Esophagus (tissue), 2 donors: Measurements from ENCODE around the gene CDK3. TPM values are rescaled to one million over a fixed set of nuclear protein-coding genes. Genes with fewer than 3 reads are reported as not detected.

ENCODE experiments used
- H3K27ac ChIP-seq, 2 donors: one replicate each; pipeline ENCODE4 v1.5.1; 2013; ENCODE audit warnings: low read depth in 2 of 2, mild to moderate bottlenecking in 2 of 2, inconsistent platforms in 1 of 2, low read length in 1 of 2, moderate library complexity in 1 of 2
- H3K27me3 ChIP-seq, 2 donors: one replicate each; pipeline ENCODE4 v1.6.1; 2013; ENCODE audit warnings: low read length in 2 of 2, control low read depth in 1 of 2, mild to moderate bottlenecking in 1 of 2; ENCODE audit not compliant: insufficient read depth in 2 of 2, control insufficient read depth in 1 of 2
- H3K36me3 ChIP-seq, 2 donors: one replicate each; pipeline ENCODE4 v1.6.1; 2013; ENCODE audit warnings: low read length in 1 of 2; ENCODE audit not compliant: control insufficient read depth in 2 of 2, insufficient read depth in 2 of 2
- H3K4me1 ChIP-seq, 2 donors: one replicate each; pipeline ENCODE4 v1.6.1; 2013; ENCODE audit warnings: low read length in 1 of 2; ENCODE audit not compliant: control insufficient read depth in 2 of 2, insufficient read depth in 2 of 2
- H3K4me3 ChIP-seq, 2 donors: one replicate each; pipeline ENCODE4 v1.5.1; 2013; ENCODE audit warnings: low read length in 2 of 2, mild to moderate bottlenecking in 2 of 2, low read depth in 1 of 2, moderate library complexity in 1 of 2
- H3K9me3 ChIP-seq, 2 donors: one replicate each; pipeline ENCODE4 v1.6.1; 2013; ENCODE audit warnings: mild to moderate bottlenecking in 2 of 2, low read depth in 1 of 2, low read length in 1 of 2, moderate library complexity in 1 of 2; ENCODE audit not compliant: control insufficient read depth in 2 of 2, insufficient read depth in 1 of 2
- WGBS, 2 donors: extraction: QIAGEN DNeasy Blood & Tissue Kit; methylation state at CpG; one replicate each; pipeline ENCODE4 v1.1.7; 2013; 5-methylcytosine and 5-hydroxymethylcytosine counted together
- polyA plus RNA-seq, 2 donors: library from polyadenylated mRNA; stranded (reverse); fragments of 200-250 nt; gene quantifications; one replicate each; pipeline ENCODE4 v1.2.3, GENCODE V29; 2013
- donor health status: healthy with polysubstance abuse.
- donor health status: Bipolar disorder and iron deficiency.

Gene CDK3
- polyA plus RNA-seq, 2 donors: 6.5 to 16.2 TPM

DNA sequence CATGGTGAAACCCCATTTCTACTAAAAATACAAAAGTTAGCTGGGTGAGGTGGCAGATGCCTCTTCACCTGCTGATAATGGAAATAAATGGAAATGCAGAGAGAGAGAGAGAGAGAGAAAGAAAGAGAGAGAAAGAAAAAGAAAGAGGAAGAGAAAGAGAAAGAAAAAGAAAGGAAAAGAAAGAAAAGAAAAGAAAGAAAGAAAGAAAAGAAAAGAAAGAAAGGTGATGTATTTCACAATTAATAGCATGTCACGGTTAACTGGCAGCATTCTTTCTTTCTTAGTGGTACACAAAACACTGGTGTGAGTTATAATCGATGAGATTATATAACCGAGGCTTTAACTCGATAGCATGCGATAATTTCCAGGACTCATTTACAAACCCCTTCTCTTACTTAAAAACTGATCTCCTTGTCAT lies 24.9 kb upstream of the CDK3 start:
- no peaks in the 10 kb centered on the region for H3K9me3 ChIP-seq
- no peaks in the 10 kb centered on the region for H3K36me3 ChIP-seq
- no peaks in the 10 kb centered on the region for H3K4me1 ChIP-seq
- H3K27ac ChIP-seq: peak overlapping the region in 1 of 2 donors; percentile 22
- no peaks in the 10 kb centered on the region for H3K27me3 ChIP-seq
- 42 to 46% methylated on average over 5 of the region's 5 CpGs for WGBS, 2 donors
- H3K4me3 ChIP-seq: peak overlapping the region in 1 of 2 donors; percentile 46

DNA sequence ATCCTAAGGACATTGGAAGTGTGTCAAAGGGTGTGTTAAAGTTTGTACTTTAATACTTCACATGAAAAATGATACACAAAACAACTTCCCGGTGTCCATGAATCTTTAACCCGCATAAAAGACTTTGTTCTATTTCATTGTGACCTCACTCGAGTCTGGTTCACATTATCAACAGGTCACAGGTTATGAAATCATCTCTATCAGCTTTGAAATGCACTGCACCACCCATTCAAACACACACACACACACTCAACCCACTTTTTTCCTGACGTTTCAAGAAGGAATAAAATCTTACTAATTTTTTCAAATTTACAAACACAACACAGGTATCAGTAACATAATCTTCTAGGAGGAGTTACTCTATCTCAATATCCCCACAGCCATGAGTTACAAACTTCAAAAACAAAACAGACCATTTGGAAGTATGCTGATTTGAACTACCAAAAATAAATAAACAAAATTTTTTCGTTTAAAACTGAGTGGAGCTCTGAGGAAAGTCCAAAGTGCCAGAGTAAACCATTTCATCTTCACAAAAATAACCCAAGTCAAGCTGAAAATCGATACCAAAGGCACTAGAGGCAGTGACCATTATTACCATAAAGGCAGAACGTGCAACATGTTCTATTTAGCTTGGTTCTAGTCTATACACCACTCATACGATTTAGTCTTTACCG lies 24.3 kb upstream of the CDK3 start:
- no peaks in the 10 kb centered on the region for H3K9me3 ChIP-seq
- no peaks in the 10 kb centered on the region for H3K36me3 ChIP-seq
- H3K27me3 ChIP-seq: no peaks in the 10 kb centered on the region
- no peaks in the 10 kb centered on the region for H3K4me1 ChIP-seq
- WGBS, 2 donors: 44 to 47% methylated on average over 9 of the region's 9 CpGs
- H3K27ac ChIP-seq: no peak overlapping the region
- peak overlapping the region in 1 of 2 donors; percentile 46 for H3K4me3 ChIP-seq

DNA sequence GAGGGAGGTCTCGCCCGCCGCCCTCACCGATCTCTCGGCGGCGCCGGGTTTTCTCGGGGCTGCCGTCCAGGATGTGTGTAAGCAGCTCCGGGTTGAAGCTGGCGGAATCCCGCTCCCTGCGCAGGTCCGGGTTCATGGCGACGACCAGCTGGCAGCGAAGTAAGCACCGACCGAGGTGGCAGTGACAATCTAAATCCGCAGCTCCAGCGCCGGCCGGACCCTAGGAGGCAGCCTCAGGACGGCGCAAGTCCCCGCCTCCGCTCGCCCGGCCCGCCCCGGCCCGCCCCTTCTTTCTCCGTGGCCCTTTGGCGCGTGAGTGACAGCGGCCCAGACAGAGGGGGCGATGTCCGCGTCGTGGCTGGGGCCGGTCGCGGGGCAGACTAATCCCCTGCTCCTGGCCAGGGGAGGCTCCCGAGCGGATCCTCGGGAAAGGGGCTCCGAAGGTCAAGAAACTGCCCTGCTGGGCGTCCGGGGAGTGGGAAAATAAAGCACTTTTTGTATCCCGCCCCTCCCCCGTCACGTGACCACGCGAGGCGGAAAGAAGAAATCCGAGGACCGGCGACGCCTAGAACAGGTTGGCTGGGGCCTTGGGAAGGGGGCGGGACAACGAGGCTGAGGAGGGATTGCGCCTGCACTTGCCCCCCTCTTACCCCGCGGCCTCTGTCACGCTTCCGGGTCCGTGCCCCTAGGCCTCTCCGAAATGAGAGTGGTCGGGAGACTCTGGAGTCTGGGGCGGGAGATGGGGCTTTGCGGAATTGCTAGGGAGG lies 21.5 kb upstream of the CDK3 start, which contains the start of the genes ACOX1 and TEN1:
Gene ACOX1 (minus strand): TSS at position 229 of the 767 bp plus-strand sequence. CDS start 93 bp downstream, at position 136.
Gene TEN1 (plus strand): TSS at position 303 of the 767 bp plus-strand sequence. CDS start 6,953 bp downstream, outside the sequence.
- H3K4me1 ChIP-seq: no peaks in the 10 kb centered on the region

DNA sequence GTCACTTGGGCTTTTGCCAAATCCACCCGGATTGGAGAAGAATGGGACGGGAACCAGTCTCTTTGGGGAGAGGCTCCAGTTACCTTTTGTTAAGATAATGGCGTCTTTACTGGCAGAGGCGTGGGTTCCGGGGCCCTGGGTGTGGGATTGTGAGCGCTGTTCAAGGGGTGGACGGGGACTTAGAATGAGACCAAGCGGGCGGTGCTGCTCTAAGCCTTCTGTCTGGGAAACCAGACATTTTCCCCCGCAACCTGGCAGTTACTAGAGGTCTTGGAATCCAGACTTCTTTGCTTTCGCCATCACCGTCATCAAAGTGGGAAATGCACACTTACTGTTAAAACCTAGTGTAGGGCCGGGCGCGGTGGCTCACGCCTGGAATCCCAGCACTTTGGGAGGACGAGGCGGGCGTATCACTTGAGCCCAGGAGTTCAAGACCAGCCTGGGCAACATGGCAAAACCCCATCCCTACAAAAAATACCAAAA lies 20.9 kb upstream of the CDK3 start:
- WGBS, 2 donors: 4% methylated on average over 19 of the region's 19 CpGs
- H3K27me3 ChIP-seq: no peaks in the 10 kb centered on the region
- H3K27ac ChIP-seq: peak overlapping the region; percentile 90 to 100
- H3K4me3 ChIP-seq: peak overlapping the region; percentile 75 to 99
- H3K9me3 ChIP-seq: no peaks in the 10 kb centered on the region
- no peaks in the 10 kb centered on the region for H3K4me1 ChIP-seq
- no peaks in the 10 kb centered on the region for H3K36me3 ChIP-seq

More for the DNA sequence above, 21.5 kb upstream of the CDK3 start, which contains the start of the genes ACOX1 and TEN1:
- Histone ChIP-seq H3K36me3 (no peaks in the 10 kb centered on the region), H3K27ac (peak within 1 kb of the TSS; percentile 90 to 100), H3K9me3 (no peaks in the 10 kb centered on the region), H3K27me3 (no peaks in the 10 kb centered on the region), H3K4me3 (peak within 1 kb of the TSS; percentile 75 to 99)
- WGBS, 2 donors: 0% methylated on average over 71 to 72 of the region's 72 CpGs

DNA sequence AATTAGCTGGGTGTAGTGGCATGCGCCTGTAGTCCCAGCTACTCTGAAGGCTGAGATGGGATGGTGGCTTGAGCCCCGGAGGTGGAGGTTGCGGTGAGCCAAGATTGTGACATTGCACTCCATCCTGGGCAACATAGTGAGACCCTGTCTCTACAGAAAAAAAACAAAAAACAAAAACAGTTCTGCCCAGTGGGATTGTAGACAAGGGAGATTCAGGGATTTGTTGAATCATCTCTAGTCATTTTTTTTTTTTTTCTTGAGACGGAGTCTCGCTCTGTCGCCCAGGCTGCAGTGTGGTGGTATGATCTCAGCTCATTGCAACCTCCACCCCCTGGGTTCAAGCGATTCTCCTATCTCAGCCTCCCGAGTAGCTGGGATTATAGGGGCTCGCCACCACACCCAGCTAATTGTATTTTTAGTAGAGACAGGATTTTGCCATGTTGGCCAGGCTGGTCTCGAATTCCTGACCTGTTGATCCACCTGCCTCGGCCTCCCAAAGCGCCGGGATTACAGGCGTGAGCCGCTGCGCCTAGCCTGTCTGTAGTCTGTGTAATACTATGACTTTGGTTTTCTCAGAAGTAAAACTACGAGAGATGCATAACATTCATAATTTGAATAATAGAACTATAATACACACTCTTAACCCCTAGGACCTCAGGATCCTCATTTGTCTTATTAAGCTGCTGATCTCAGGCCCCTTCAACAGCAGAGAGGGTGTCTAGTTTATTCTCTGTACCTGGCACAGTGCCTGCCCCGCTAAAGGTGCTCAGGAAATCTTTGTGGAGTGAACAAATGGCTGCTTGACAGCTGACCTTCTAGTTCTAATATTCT lies 20.3 kb upstream of the CDK3 start:
- no peaks in the 10 kb centered on the region for H3K9me3 ChIP-seq
- H3K27me3 ChIP-seq: no peaks in the 10 kb centered on the region
- no peaks in the 10 kb centered on the region for H3K36me3 ChIP-seq
- 75 to 82% methylated on average over 18 of the region's 18 CpGs for WGBS, 2 donors
- peak overlapping the region; percentile 75 to 99 for H3K4me3 ChIP-seq
- no peaks in the 10 kb centered on the region for H3K4me1 ChIP-seq
- H3K27ac ChIP-seq: peak overlapping the region; percentile 90 to 100

DNA sequence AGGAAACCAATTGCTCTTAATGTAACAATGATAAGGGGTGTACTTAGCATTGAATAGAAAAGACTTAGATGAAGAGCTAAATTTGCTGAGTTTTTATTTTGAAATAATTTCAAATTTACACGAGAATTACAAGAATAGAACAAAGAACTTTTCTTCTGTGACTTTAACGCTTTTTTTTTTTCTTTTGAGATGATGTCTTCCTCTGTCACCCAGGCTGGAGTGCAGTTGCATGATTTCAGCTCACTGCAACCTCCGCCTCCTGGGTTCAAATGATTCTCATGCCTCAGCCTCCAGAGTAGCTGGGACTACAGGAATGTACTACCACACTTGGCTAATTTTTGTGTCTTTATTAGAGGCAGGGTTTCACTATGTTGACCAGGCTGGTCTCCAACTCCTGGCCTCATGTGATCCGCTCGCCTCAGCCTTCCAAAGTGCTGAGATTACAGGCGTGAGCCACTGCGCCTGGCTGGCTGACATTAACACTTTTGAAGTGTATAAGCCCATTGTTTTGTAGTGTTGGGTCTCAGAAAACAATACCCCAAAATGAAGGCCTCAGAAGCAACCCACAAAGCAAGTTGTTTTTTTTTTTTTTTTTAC lies 19.5 kb upstream of the CDK3 start:
- peak overlapping the region in 1 of 2 donors; percentile 100 for H3K27ac ChIP-seq
- H3K4me1 ChIP-seq: no peaks in the 10 kb centered on the region
- WGBS, 2 donors: 87 to 93% methylated on average over 7 of the region's 7 CpGs
- no peaks in the 10 kb centered on the region for H3K9me3 ChIP-seq
- H3K4me3 ChIP-seq: no peak overlapping the region
- H3K36me3 ChIP-seq: no peaks in the 10 kb centered on the region
- H3K27me3 ChIP-seq: no peaks in the 10 kb centered on the region

DNA sequence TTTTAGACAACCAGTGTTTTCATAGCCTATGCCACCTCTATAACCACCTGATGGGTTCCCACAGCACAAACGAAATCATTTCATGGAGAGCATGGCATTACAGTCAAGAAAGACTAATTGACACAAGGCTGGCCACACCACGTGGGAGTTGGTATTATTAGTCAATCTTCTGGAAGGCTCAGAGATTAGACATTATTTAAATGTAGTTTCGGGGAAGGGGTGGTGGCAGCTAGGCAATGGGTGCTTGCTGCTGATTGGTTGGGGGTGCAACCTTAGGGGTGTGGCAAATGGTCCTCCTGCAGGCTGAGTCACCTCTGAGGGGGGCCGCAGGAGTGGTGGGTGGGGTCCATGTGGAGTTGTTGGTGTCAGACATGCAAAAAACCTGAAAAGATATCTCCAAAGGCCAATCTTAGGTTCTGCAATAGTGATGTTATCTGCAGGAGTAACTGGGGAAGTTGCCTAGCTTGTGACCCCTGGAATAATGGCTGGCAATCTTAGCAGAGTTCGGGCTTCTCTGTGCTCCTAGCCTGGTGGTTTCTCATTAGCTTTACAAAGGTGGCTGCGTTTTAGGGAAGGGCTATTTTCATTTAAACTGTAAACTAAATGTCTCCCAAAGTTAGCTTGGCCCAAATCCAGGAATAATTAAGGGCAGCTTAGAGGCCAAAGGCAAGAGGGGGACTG lies 17.0 kb upstream of the CDK3 start:
- Histone ChIP-seq H3K27me3 (no peaks in the 10 kb centered on the region), H3K4me3 (peak overlapping the region in 1 of 2 donors; percentile 2), H3K9me3 (no peaks in the 10 kb centered on the region), H3K36me3 (no peaks in the 10 kb centered on the region), H3K27ac (peak overlapping the region; percentile 71 to 90), H3K4me1 (no peaks in the 10 kb centered on the region)
- 47 to 53% methylated on average over 6 of the region's 6 CpGs for WGBS, 2 donors

DNA sequence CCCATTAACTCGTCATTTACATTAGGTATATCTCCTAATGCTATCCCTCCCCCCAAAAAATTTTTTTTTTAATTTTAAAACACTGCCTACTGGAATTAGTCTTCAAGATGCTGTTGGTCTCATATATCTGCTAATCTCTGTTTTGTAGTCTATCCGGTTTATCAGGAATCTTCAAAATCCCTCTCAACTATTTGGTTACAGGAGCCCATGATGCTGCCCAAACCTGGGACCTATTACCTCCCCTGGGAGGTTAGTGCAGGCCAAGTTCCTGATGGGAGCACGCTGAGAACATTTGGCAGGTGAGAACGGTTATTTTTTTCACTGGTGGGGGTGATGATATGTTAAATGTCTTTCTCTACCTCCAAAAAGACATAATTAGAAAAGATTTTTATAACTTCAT lies 14.7 kb upstream of the CDK3 start:
- H3K4me1 ChIP-seq: no peaks in the 10 kb centered on the region
- no peak overlapping the region for H3K4me3 ChIP-seq
- no peaks in the 10 kb centered on the region for H3K36me3 ChIP-seq
- H3K27ac ChIP-seq: no peak overlapping the region
- 67 to 74% methylated on average over 4 of the region's 4 CpGs for WGBS, 2 donors
- no peaks in the 10 kb centered on the region for H3K9me3 ChIP-seq
- H3K27me3 ChIP-seq: no peaks in the 10 kb centered on the region
